Measurements from ENCODE around the gene CD79B.

The CD79B gene

DNA sequence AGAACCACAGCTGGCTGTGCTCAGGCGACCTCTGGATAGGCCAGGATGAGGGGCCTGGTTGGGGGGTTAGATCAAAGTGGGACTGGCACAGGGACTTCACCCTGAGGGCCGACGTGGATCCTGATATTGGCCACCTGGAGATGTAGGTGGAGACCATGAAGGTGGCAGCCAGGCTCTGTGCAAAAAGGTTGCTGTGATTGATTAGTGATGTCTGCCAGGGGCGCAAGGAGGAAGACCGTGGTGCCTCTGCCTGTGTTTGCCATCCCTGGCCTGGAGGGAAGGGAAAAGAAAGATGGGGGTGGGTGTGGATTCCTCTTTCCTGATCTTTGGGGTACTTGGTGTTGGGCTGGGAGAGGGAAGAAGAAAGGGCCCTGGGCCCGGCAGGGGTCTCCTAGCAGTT lies 41.1 kb upstream of the CD79B start:
- TF ChIP-seq, protein P1, sequence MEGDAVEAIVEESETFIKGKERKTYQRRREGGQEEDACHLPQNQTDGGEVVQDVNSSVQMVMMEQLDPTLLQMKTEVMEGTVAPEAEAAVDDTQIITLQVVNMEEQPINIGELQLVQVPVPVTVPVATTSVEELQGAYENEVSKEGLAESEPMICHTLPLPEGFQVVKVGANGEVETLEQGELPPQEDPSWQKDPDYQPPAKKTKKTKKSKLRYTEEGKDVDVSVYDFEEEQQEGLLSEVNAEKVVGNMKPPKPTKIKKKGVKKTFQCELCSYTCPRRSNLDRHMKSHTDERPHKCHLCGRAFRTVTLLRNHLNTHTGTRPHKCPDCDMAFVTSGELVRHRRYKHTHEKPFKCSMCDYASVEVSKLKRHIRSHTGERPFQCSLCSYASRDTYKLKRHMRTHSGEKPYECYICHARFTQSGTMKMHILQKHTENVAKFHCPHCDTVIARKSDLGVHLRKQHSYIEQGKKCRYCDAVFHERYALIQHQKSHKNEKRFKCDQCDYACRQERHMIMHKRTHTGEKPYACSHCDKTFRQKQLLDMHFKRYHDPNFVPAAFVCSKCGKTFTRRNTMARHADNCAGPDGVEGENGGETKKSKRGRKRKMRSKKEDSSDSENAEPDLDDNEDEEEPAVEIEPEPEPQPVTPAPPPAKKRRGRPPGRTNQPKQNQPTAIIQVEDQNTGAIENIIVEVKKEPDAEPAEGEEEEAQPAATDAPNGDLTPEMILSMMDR (conservative IDR thresholded peaks at IDR 0.05) = no peak
- H3K27ac ChIP-seq = no peak overlapping the region

DNA sequence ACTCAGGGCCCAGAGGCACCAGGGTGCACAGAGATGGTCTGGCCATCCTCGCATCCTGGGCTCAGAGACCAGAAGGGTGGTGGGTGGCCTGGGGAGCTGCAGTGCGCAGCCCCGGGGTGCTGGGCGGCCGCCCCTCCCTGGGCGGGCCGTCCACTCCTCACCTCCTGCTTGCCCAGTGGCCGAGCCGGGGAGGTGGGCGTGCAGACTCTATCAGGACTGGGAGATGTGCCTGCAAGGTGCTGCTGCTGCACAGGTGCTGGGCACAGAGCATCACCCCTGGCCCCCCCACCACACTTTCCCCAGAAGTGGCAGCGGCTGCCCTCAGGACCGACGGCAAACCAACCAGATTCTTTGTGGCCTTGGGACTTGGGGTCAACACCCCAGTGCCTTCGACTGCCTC lies 40.7 kb upstream of the CD79B start, which contains the start of gene SCN4A:
SCN4A (minus strand) TSS at position 123 of the 400 bp plus-strand sequence; CDS start at position 46, 77 bp downstream.
- H3K27ac ChIP-seq = no peak within 1 kb of the TSS
- TF ChIP-seq, protein P1 (conservative IDR thresholded peaks at IDR 0.05) = no peak

DNA sequence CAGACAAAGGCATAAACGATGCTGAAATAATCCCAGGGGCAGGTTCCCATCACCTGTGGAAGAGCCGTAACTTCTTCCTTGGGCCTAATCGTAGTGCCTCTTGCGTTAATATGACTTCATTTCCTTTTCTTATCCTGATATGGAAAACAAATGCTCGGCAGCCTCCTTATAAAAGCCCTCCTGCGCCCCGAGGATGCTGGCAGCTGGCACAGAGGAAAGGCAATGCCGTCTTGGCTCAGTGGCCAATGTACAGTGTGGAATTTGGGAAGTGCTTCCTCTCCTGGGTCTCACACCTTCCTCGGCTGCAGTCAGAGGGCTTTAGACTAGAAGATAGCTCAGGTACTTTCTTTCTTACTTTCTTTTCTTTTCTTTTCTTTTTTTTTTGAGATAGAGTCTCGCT lies 37.1 kb upstream of the CD79B start:
- TF ChIP-seq, protein P1 (conservative IDR thresholded peaks at IDR 0.05) = no peak
- no peak overlapping the region for H3K27ac ChIP-seq

- no peak overlapping the region for H3K27ac ChIP-seq
- TF ChIP-seq, protein P1 (conservative IDR thresholded peaks at IDR 0.05) = no peak
Measured at GRCh38 chr17:63967953-63968352, 35.8 kb upstream of the CD79B start.

DNA sequence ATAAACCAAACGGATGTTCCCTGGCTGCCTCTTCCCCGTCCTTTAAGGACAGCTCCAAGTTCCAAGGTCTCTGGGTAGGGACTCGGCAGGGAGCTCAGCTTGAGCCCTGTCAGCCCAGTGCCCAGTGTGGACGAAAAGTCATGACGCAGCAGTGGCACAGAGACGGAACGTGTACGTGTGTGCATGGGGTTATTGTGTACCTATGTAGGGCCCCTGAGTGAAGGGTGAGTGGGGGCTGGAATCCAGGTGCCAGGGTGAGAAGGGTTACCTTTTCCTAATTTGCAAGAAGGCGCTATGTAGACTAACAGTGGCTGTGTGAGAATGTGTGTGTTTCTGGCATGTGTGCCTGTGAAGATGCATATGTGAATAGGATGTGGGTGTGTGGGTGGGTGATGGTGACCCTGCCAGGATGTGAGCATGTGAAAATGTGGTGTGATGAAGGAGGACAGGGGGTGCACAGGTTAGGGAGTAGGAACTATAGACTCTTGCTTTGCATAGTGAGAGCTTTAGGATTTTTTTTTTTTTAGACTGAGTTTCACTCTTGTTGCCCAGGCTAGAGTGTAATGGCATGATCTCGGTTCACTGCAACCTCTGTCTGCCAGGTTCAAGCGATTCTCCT lies 34.6 kb upstream of the CD79B start:
- TF ChIP-seq, protein P1 (conservative IDR thresholded peaks at IDR 0.05) = no peak
- H3K27ac ChIP-seq = no peak overlapping the region

DNA sequence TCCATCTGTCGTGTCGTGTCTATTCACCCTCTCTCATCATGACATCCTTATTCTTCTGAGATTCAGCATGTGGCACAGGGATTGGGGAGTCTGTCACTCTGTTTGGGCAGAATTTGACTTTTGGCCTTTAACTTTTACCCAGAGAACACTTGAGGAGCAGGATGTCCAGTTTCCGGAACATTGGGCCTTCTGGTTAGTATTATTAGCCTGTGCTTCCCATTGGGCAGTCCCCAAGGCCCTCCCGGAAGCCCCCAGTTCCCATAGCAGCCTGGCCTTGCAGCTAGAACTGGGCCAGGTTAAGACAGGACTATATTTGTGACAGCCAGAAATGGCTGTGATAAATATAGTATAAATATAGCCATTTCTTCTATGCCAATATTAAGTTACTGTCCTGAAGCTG lies 31.0 kb upstream of the CD79B start:
- no peak overlapping the region for H3K27ac ChIP-seq
- TF ChIP-seq, protein P1 (conservative IDR thresholded peaks at IDR 0.05) = no peak

GRCh38 chr17:63962298-63962744 lies 30.2 kb upstream of the CD79B start:
- no peak overlapping the region for H3K27ac ChIP-seq
- TF ChIP-seq, protein P1 (conservative IDR thresholded peaks at IDR 0.05) = no peak

Measured in VCaP (cell line).